Measurements from ENCODE around the gene LMTK3. TPM values are rescaled to one million over a fixed set of nuclear protein-coding genes. Genes with fewer than 3 reads are reported as not detected.

The LMTK3 gene
- total and polyA plus RNA-seq, 9 of the 15 experiments (the other 6 are each of a cell fraction or from before 2014, with no cell fraction given): 0.35 to 12.3 (median 2.0) TPM; not detected in 2

- Histone ChIP-seq H3K27ac (ENCODE audit: extremely low read depth, low read depth, low read length) (no peak overlapping the region), H3K9me3 (replicated peaks; ENCODE audit: control insufficient read depth, insufficient read depth, low read depth, low read length) (no peaks in the 10 kb centered on the region), H3K9me1 (ENCODE audit: control insufficient read depth, insufficient read depth, low read length) (peaks cover under 1% of the 10 kb centered on the region), H3K4me1 (replicated peaks in 1 of 2; ENCODE audit: control insufficient read depth in 2 of 2, insufficient read depth in 2 of 2, low read length in 2 of 2) (peaks cover 0 to 22% of the 10 kb centered on the region in 2 experiments; a peak in 2 of 5 replicates), H3K4me3 (no peak overlapping the region), H3K27me3 (ENCODE audit: control insufficient read depth in 2 of 2, insufficient read depth in 2 of 2, low read length in 2 of 2) (no peaks in the 10 kb centered on the region), H2AFZ (ENCODE audit: low read depth, low read length) (no peak overlapping the region), H3K4me2 (ENCODE audit: insufficient read depth, low read length) (no peak overlapping the region), H3K36me3 (ENCODE audit: control insufficient read depth, insufficient read depth, low read length) (peaks cover 56% of the 10 kb centered on the region), H3K79me2 (ENCODE audit: control insufficient read depth, insufficient read depth, low read length) (no peaks in the 10 kb centered on the region), H3K9ac (ENCODE audit: insufficient read depth in 1 of 2, low read depth in 2 of 2, low read length in 2 of 2) (no peak overlapping the region; a peak in 1 of 4 replicates), H4K20me1 (replicated peaks; ENCODE audit: control insufficient read depth, insufficient read depth, low read length) (peaks cover 7% of the 10 kb centered on the region; the same call in 1 of the 2 replicates)
- TSS peak; percentile 4 for BruUV-seq (replicated peaks)
- intact Hi-C loops (cut with micrococcal nuclease) (no loop called here), in situ Hi-C loops (cut with MboI) (no loop called here)
- ChIA-PET POLR2A (interaction anchor here (0.6 to 1.4 kb wide), 5 partner anchors 8 to 14 kb away, joined by 3 to 4 read pairs (median 3); no protein-coding TSS in a partner anchor), CTCF (ENCODE audit: low intra/inter-chr PET ratio) (no interaction called here)
- DNase-seq (ENCODE audit: extremely low read depth in 1 of 4, low spot score in 3 of 4) (no peak), FAIRE-seq (no peak), ATAC-seq (no peak)
- 96% methylated on average over 16 of the region's 29 CpGs for WGBS (ENCODE audit: insufficient coverage, low coverage, missing lambda C conversion rate)
- TF ChIP-seq VEZF1 (CRISPR knock-in tag; IDR thresholded peaks at IDR 0.05): 0 out of 2 replicates have a peak, but pooled peaks have one; percentile 18
- TF ChIP-seq SMAD1 (IDR thresholded peaks at IDR 0.05; ENCODE audit: low read depth, low read length, partially characterized antibody): no peak
- no peak for TF ChIP-seq CBX2 (IDR thresholded peaks at IDR 0.05; ENCODE audit: insufficient read depth, low read length, poor library complexity, severe bottlenecking)
- peak; percentile 33 for TF ChIP-seq RBFOX2 (IDR thresholded peaks at IDR 0.05; ENCODE audit: low read depth, low read length)
- TF ChIP-seq MXI1 (IDR thresholded peaks at IDR 0.05; ENCODE audit: low read depth, low read length): no peak
- TF ChIP-seq ZBTB7A (IDR thresholded peaks at IDR 0.05; ENCODE audit: borderline replicate concordance, control insufficient read depth, low read depth, low read length): 0 out of 2 replicates have a peak, but pooled peaks have one; percentile 15
- no peak for TF ChIP-seq TRIM28 (IDR thresholded peaks at IDR 0.05)
These were observed 33.0 kb downstream of the LMTK3 start for GRCh38 chr19:48478339-48479256.
